GM21367 (cell line): Measurements from ENCODE around the gene CHD1L.
"Not testable (repeated sequence)": the region's sequence is repeated elsewhere in the genome, so short reads cannot be mapped to it uniquely, and the experiment has no call there.

ENCODE experiments used
- ATAC-seq: cut with Tn5 transposase; IDR thresholded peaks from one replicate; pipeline ENCODE4 v1.9.1; 2021; ENCODE audit not compliant: unreplicated experiment

The CHD1L gene

GRCh38 chr1:147231032-147231431 lies 11.5 kb upstream of the CHD1L start:
- not testable (repeated sequence) for ATAC-seq

GRCh38 chr1:147233903-147234302 lies 8.6 kb upstream of the CHD1L start:
- ATAC-seq: not testable (repeated sequence)

DNA sequence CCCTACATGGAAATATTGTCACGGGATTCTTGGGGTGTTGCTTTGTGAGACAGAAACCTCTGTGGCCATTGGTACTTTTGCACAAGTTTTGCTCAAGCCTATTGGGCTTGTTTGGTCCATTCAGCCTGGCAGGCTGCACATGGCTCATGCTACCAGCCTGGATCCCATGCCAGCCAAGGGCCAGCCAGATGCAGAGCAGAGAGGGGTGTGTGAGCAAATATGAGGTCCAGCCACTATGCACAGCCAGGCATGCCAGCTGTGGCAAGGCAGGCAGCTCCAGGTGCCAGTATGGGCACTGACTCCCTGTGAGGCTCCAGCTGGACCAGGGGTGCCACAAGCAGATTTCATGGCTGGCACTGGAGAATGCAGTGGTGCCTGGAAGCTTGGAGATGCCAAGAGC lies 6.7 kb upstream of the CHD1L start:
- no peak for ATAC-seq

GRCh38 chr1:147236448-147236847 lies 6.0 kb upstream of the CHD1L start:
- ATAC-seq: no peak

- no peak for ATAC-seq
Observed at GRCh38 chr1:147236959-147237791, 5.3 kb upstream of the CHD1L start.

DNA sequence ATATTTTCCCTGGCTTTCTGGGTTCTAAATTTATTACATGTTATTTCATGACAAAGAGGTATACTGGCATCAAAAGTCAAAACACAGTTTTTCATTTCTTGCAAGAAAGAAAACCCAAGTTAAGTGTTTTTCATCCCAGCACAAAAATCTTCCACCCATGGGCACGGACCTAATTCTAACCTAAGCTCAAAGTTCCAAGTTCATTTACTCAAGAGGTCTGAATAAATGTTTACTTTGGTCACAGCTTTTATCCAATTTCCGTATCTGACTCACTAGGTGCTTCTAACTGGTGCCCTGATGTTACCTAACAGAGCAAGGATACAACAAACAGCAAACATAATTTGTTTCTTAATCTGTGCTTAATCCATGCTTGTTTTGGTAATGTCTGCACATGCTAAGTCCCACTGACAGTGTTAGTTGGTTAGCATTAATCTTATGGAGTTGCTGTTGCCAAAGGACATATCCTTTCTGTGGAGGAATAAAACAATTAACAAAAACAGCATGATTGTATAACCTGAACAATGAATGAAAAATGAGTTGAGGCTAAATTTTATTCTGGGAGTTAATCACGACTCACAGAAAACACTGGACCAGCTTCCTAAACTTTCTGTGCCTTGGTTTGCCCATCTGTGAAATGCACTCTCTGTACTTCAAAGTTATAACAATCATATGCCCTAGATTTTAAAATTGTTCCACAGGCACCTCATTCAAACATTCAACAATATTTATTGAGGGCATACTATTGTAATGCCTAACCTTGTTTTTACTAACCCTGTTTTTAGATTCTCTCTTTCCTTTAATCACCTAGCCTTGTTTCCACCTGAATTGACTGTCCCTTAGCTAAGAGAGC lies 4.2 kb upstream of the CHD1L start:
- no peak for ATAC-seq

GRCh38 chr1:147238925-147239820 lies 3.3 kb upstream of the CHD1L start:
- ATAC-seq: no peak

DNA sequence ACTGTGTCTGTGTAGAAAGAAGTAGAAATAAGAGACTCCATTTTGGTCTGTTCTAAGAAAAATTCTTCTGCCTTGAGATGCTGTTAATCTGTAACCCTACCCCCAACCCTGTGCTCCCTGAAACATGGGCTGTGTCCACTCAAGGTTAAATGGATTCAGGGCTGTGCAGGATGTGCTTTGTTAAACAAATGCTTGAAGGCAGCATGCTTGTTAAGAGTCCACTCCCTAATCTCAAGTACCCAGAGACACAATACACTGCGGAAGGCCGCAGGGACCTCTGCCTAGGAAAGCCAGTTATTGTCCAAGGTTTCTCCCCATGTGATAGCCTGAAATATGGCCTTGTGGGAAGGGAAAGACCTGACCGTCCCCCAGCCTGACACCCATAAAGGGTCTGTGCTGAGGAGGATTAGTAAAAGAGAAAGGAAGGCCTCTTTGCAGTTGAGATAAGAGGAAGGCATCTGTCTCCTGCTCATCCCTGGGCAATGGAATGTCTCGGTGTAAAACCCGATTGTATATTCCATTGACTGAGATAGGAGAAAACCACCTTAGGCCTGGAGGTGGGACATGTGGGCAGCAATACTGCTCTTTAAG lies 2.3 kb upstream of the CHD1L start:
- ATAC-seq: not testable (repeated sequence)

DNA sequence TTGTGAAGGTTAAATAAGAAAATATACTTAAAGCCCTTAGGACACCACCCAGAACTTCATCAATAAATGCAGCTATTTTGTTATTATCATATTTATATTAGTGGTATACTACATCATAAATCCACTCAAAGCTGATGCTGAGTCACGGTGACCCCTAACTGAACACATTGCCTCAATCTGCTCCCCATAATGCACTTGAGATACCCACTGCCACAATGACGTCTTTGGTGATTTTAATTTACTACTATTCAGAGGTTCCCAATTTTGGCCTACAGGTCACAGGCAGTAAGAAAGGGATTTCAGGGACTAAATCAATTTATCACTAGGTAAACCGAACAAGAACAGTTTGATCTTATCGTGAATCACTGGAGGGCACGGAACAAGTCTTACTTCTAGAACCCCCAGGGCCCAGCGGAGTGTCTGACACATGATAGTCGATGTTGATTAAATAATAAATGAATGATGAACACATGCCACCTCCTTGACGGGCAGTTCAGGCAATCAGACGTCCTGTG lies 493 bp upstream of the CHD1L start:
- no peak for ATAC-seq

DNA sequence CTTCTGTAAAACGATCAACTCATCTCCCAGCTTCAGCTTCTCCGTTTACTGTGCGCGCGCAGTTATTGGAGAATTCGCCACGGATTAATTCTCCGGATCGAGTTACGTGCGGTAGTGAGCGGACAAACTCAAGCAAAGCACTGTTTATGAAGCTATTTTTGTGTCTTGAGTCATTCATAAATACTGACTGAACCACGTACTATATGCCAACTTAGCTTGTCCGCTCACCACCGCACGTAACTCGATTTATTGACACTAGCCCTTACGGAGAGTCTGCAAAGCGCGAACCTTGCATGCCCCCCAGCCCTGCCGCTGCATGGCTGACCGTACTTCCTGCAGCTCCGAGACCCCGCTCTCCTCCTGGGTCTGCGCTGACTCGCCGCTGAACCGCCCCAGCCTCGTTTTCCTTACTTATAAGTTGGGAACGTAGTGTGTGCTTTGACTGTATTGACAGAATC lies 773 bp downstream of the CHD1L start:
- peak; percentile 22 for ATAC-seq

DNA sequence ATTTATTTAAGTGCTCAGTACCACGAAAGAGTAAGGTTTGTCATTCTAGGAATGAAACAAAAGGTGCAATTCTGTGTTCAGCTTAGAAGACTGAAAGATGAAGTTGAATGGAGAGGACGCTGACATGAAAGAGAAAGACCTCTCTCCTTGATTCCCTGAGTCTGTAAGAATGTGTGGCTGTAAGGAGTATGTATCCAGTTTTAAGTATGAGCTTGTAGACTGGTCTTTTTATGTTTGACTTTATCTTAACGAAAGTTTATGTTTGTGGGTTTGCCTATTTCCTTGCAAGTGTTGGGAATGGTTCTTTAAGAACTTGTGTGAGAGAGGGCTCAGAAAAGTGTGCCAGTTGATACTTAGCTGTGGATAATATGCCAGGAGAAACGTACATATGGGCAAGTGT lies 1.4 kb downstream of the CHD1L start:
- ATAC-seq: no peak

GRCh38 chr1:147245129-147245528 lies 2.6 kb downstream of the CHD1L start:
- ATAC-seq: no peak

GRCh38 chr1:147245586-147246021 lies 3.1 kb downstream of the CHD1L start:
- no peak for ATAC-seq

DNA sequence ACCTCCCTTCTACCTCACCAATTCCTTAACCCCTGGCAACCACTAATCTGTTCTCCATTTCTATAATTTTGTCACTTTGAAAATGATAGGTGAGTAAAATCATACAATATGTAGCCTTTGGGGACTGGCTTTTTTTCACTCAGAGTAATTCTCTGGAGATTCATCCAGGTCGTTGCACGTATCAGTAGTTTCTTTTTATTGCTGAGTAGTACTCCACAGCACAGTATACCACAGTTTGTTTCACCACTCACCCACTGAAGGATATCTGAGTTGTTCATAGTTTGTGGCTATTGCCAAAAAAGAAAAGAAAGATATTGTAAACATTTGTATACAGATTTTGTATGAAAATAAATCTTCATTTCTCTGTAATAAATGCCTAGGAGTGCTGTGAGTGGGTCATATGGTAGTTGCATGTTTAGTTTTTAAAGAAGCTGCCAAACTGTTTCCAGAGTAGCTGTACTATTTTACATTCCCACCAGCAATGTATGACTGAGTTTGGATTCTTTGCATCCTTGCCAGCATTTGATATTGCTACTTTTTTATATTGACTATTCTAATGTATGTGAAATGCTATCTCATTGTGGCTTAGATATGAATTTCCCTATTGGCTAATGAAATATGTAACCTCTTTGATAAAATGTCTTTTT lies 3.7 kb downstream of the CHD1L start:
- no peak for ATAC-seq

DNA sequence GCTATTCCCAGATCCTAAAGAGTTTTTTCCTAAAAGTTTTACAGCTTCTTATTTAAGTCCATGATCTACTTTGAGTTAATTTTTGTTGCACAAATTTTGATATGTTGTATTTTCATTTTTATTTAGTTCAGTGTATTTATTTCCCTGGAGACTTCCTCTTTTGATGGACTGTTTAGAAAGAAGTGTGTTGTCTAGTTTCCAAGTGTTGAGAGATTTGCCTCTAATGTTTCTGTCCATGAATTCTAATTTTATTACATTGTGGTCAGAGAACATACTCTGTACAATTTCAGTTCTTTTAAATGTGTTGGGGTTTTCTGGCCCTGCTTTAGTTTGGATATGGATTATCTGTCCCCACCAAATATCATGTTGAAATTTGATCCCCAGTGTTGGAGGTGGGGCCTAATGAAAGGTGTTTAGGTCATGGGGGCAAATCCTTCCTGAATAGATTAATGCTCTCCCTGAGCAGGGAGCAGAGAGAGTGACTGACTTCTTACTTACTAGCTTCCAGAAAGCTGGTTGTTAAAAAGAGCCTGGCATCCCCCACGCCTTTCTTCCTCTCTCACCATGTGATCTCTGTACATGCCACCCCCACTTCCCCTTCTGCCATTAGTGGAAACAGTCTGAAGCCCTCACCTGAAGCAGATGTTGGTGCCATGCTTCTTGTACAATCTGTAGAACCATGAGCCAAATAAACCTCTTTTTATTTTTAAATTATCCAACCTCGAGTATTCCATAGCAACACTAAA lies 4.6 kb downstream of the CHD1L start:
- no peak for ATAC-seq

- no peak for ATAC-seq
Observed at GRCh38 chr1:147247656-147248238, 5.3 kb downstream of the CHD1L start.

GRCh38 chr1:147252540-147252939 lies 10.1 kb downstream of the CHD1L start:
- ATAC-seq: no peak

- ATAC-seq: no peak
Observed at GRCh38 chr1:147260956-147261355, 18.5 kb downstream of the CHD1L start.
